B cell (primary cell): ENCODE results near the gene C8A. TPM values are rescaled to one million over a fixed set of nuclear protein-coding genes. Genes with fewer than 3 reads are reported as not detected.

Source experiments
- ATAC-seq: fragments of 200-7000 bp; cut with Tn5 transposase; one replicate; pipeline ENCODE4 v1.10.0; 2021; ENCODE audit warnings: low read depth, mild to moderate bottlenecking, moderate number of reproducible peaks, moderate library complexity
- CTCF ChIA-PET: fragments of 350-600 bp; sonication (Branson Sonifier 250); formaldehyde crosslinking; loops from one replicate; lab custom pipeline; 2021; ENCODE audit warnings: antibody characterized with exemption, inconsistent platforms; lab: Charles Lee
- POLR2A ChIA-PET: fragments of 350-600 bp; sonication (Branson Sonifier 250); formaldehyde crosslinking; loops from one replicate; lab custom pipeline; 2021; ENCODE audit warnings: antibody characterized with exemption; lab: Charles Lee
- DNase-seq: peaks from one replicate; pipeline ENCODE4 v3.0.0; 2013
- H2AFZ ChIP-seq: 2 replicates; pipeline ENCODE4 v1.6.1; 2012; ENCODE audit warnings: mild to moderate bottlenecking, low read depth, low read length; ENCODE audit not compliant: insufficient read depth, poor library complexity, severe bottlenecking
- H3K27ac ChIP-seq, 2 donors: 1 replicate in 1 of 2; 2 replicates in 1 of 2; pipeline ENCODE4 v1.5.1; 2012 to 2013; ENCODE audit warnings: low read length in 2 of 2, mild to moderate bottlenecking in 2 of 2, moderate library complexity in 1 of 2
- H3K27me3 ChIP-seq, 4 experiments: fragments of 200-600 bp in 1 of 4; sonication (generic) in 1 of 4; replicated peaks in 1 of 4; 1 replicate in 2 of 4; 2 replicates in 2 of 4; pipeline versions ENCODE4 v1.6.1 to v1.7.0; 2013 to 2016; ENCODE audit warnings: low read length in 3 of 4, mild to moderate bottlenecking in 2 of 4, mixed read lengths in 1 of 4, moderate library complexity in 1 of 4; ENCODE audit not compliant: insufficient read depth in 4 of 4, control insufficient read depth in 3 of 4; ENCODE audit errors: control extremely low read depth in 1 of 4
- H3K36me3 ChIP-seq, 2 experiments: replicated peaks in 1 of 2; 1 replicate in 1 of 2; 2 replicates in 1 of 2; pipeline versions ENCODE4 v1.6.1 to v1.7.1; 2013; ENCODE audit warnings: low read length in 1 of 2; ENCODE audit not compliant: insufficient read depth in 2 of 2, control insufficient read depth in 1 of 2; ENCODE audit errors: control extremely low read depth in 1 of 2, extremely low read depth in 1 of 2
- H3K4me1 ChIP-seq, 2 donors: fragments of 200-600 bp in 1 of 2; sonication (generic) in 1 of 2; 1 replicate in 1 of 2; 2 replicates in 1 of 2; pipeline versions ENCODE4 v1.5.1 to v1.6.1; 2013 to 2017; ENCODE audit warnings: low read length in 2 of 2; ENCODE audit not compliant: control insufficient read depth in 2 of 2, insufficient read depth in 2 of 2
- H3K4me2 ChIP-seq: replicated peaks from 2 replicates; pipeline ENCODE3; 2012; ENCODE audit warnings: mild to moderate bottlenecking, low read depth, low read length; ENCODE audit not compliant: poor library complexity, severe bottlenecking
- H3K4me3 ChIP-seq, 5 experiments: fragments of 200-600 bp in 1 of 5; sonication (generic) in 1 of 5; 1 replicate in 3 of 5; 2 replicates in 2 of 5; pipeline versions ENCODE4 v1.5.1 to v1.7.0; 2011 to 2016; ENCODE audit warnings: low read length in 4 of 5, mild to moderate bottlenecking in 4 of 5, low read depth in 2 of 5, control low read depth in 1 of 5, moderate library complexity in 1 of 5; ENCODE audit not compliant: insufficient read depth in 1 of 5; ENCODE audit errors: control extremely low read depth in 1 of 5, extremely low read depth in 1 of 5
- H3K79me2 ChIP-seq: fragments of 200-600 bp; sonication (generic); one replicate; pipeline ENCODE4 v1.6.0; 2016; ENCODE audit warnings: low read length; ENCODE audit not compliant: control insufficient read depth, insufficient read depth
- H3K9ac ChIP-seq: fragments of 200-600 bp; sonication (generic); 2 replicates; pipeline ENCODE4 v1.6.1; 2017; ENCODE audit warnings: mild to moderate bottlenecking, low read length, moderate library complexity
- H3K9me3 ChIP-seq, 3 donors: one replicate each; pipeline versions ENCODE4 v1.6.1 to v1.7.1; 2013; ENCODE audit warnings: low read length in 2 of 3; ENCODE audit not compliant: control insufficient read depth in 2 of 3, insufficient read depth in 1 of 3; ENCODE audit errors: control extremely low read depth in 1 of 3
- H4K20me1 ChIP-seq: 2 replicates; pipeline ENCODE4 v1.6.0; 2012; ENCODE audit warnings: mild to moderate bottlenecking, low read length; ENCODE audit not compliant: insufficient read depth, control insufficient read depth, poor library complexity, severe bottlenecking
- H3K27ac Mint-ChIP-seq: one replicate; pipeline ENCODE4 v1.8.0; 2021; ENCODE audit warnings: mixed read lengths
- H3K27me3 Mint-ChIP-seq: one replicate; pipeline ENCODE4 v1.8.0; 2021; ENCODE audit warnings: mixed read lengths
- H3K4me1 Mint-ChIP-seq: one replicate; pipeline ENCODE4 v1.8.0; 2021; ENCODE audit warnings: mixed read lengths
- H3K4me3 Mint-ChIP-seq: one replicate; pipeline ENCODE4 v1.8.0; 2021; ENCODE audit warnings: mixed read lengths
- H3K9me3 Mint-ChIP-seq: one replicate; pipeline ENCODE4 v1.8.0; 2022; ENCODE audit warnings: mixed read lengths; ENCODE audit not compliant: insufficient read depth
- CTCF ChIP-seq: fragments of 200-600 bp; IDR thresholded peaks from one replicate; pipeline ENCODE4 v1.8.0; 2022; ENCODE audit warnings: antibody characterized with exemption, mild to moderate bottlenecking
- EZH2 ChIP-seq: IDR thresholded peaks from 2 replicates; pipeline ENCODE4 v1.6.1; 2012; ENCODE audit warnings: borderline replicate concordance, low read depth, mild to moderate bottlenecking, moderate library complexity, low read length; ENCODE audit not compliant: insufficient read depth, poor library complexity, severe bottlenecking
- WGBS: methylation state at CpG from one replicate; pipeline ENCODE4 v1.1.5; 2013; ENCODE audit warnings: missing lambda C conversion rate; ENCODE audit not compliant: insufficient coverage; 5-methylcytosine and 5-hydroxymethylcytosine counted together
- intact Hi-C: fragments of 100-400 bp; cut with micrococcal nuclease; formaldehyde crosslinking; loops from one replicate; pipeline ENCODE4 v1.10.0; 2022
- polyA plus RNA-seq: library from polyadenylated mRNA; depleted of rRNA; stranded (reverse); fragments of >200 nt; gene quantifications from 2 replicates; pipeline ENCODE4 v1.2.3, GENCODE V29; 2012
- total RNA-seq, 2 donors: library from RNA; stranded (reverse); fragments of 120-200 nt in 1 of 2; gene quantifications; 1 replicate in 1 of 2; 2 replicates in 1 of 2; pipeline versions ENCODE4 v1.2.3 to v1.2.4, GENCODE V29; 2013 to 2022

C8A gene
- total and polyA plus RNA-seq, 2 donors (not counting 1 experiment from before 2014, with no cell fraction given) = not detected

- CTCF ChIA-PET = interaction anchor here (0.9 to 1.0 kb wide), 2 partner anchors 10 to 15 kb away, joined by 3 to 5 read pairs; no protein-coding TSS in a partner anchor
Observed at GRCh38 chr1:56816909-56817308, 37.7 kb upstream of the C8A start.

More at GRCh38 chr1:56816909-56817308, 37.7 kb upstream of the C8A start:
- WGBS = 72% methylated on average over 4 of the region's 4 CpGs
- no peak overlapping the region for H3K4me3 ChIP-seq
- H3K27me3 ChIP-seq = peaks cover 0 to 5% (median 3%) of the 10 kb centered on the region in 4 experiments
- peaks cover 0 to 4% (median 0%) of the 10 kb centered on the region in 3 donors for H3K9me3 ChIP-seq
- Mint-ChIP-seq H3K4me1 (no peaks in the 10 kb centered on the region), H3K27ac (no peak overlapping the region), H3K4me3 (no peak overlapping the region), H3K9me3 (no peaks in the 10 kb centered on the region), H3K27me3 (peaks cover 23% of the 10 kb centered on the region)
- POLR2A ChIA-PET = no interaction called here
- no peak overlapping the region for H3K27ac ChIP-seq
- H3K79me2 ChIP-seq = no peaks in the 10 kb centered on the region
- no peaks in the 10 kb centered on the region for H3K4me1 ChIP-seq
- no peak for ATAC-seq
- intact Hi-C loops = loop anchor here (10.0 kb wide), 1 partner anchor 1532 kb away; no protein-coding TSS in a partner anchor
- no peak for DNase-seq
- no peak overlapping the region for H3K4me2 ChIP-seq
- H2AFZ ChIP-seq = no peak overlapping the region
- TF ChIP-seq EZH2 = no peak
- TF ChIP-seq CTCF = no peak
- no peak overlapping the region for H3K9ac ChIP-seq
- H4K20me1 ChIP-seq = no peaks in the 10 kb centered on the region
- H3K36me3 ChIP-seq = no peaks in the 10 kb centered on the region
